Small intestine (tissue), 7 donors: ENCODE results near the gene NADK. TPM values are rescaled to one million over a fixed set of nuclear protein-coding genes. Genes with fewer than 3 reads are reported as not detected.

Experiments
- DNase-seq, 2 donors: peaks; one replicate each; pipeline versions ENCODE4 v3.0.0 to v3.0.0-alpha.2; 2013
- FAIRE-seq: peaks from 2 replicates; lab custom pipeline; 2012; peaks lifted over from hg19 to GRCh38; lab: Jason Lieb, UNC
- H3K27ac ChIP-seq, 3 donors: one replicate each; pipeline ENCODE4 v1.5.1; 2013; ENCODE audit warnings: low read length in 2 of 3, mild to moderate bottlenecking in 2 of 3, control low read depth in 1 of 3, inconsistent platforms in 1 of 3, low read depth in 1 of 3, moderate library complexity in 1 of 3
- H3K27me3 ChIP-seq, 3 donors: one replicate each; pipeline ENCODE4 v1.6.1; 2013; ENCODE audit warnings: low read length in 3 of 3, inconsistent platforms in 1 of 3; ENCODE audit not compliant: control insufficient read depth in 3 of 3, insufficient read depth in 3 of 3
- H3K36me3 ChIP-seq, 3 donors: one replicate each; pipeline ENCODE4 v1.6.1; 2013; ENCODE audit warnings: low read length in 3 of 3, inconsistent platforms in 1 of 3, low read depth in 1 of 3, mild to moderate bottlenecking in 1 of 3, moderate library complexity in 1 of 3; ENCODE audit not compliant: control insufficient read depth in 3 of 3, insufficient read depth in 2 of 3
- H3K4me1 ChIP-seq, 3 donors: one replicate each; pipeline ENCODE4 v1.6.1; 2013; ENCODE audit warnings: low read length in 2 of 3, inconsistent platforms in 1 of 3, low read depth in 1 of 3, mild to moderate bottlenecking in 1 of 3, moderate library complexity in 1 of 3; ENCODE audit not compliant: control insufficient read depth in 3 of 3, insufficient read depth in 2 of 3
- H3K4me3 ChIP-seq, 3 donors: one replicate each; pipeline ENCODE4 v1.5.1; 2013; ENCODE audit warnings: low read length in 3 of 3, control low read depth in 1 of 3, inconsistent platforms in 1 of 3, low read depth in 1 of 3, mild to moderate bottlenecking in 1 of 3, moderate library complexity in 1 of 3
- H3K9me3 ChIP-seq, 2 donors: one replicate each; pipeline ENCODE4 v1.6.1; 2013; ENCODE audit warnings: low read depth in 1 of 2, low read length in 1 of 2; ENCODE audit not compliant: control insufficient read depth in 2 of 2, insufficient read depth in 1 of 2
- WGBS, 3 donors: extraction: QIAGEN DNeasy Blood & Tissue Kit; methylation state at CpG; one replicate each; pipeline ENCODE4 v1.1.7; 2013; 5-methylcytosine and 5-hydroxymethylcytosine counted together
- polyA plus RNA-seq, 4 donors: library from polyadenylated mRNA; stranded (reverse) in 3 of 4; unstranded in 1 of 4; fragments of 200-250 nt in 3 of 4; fragments of 120-200 nt in 1 of 4; gene quantifications; one replicate each; pipeline versions ENCODE4 v1.2.1 to v1.2.3, GENCODE V29; 2013
- donor health status: healthy with polysubstance abuse.
- donor health status: control.
- donor health status: control.
- donor health status: Bipolar disorder and iron deficiency.
- donor health status: healthy.

NADK gene
- polyA plus RNA-seq, 4 donors, result 56.2 to 84.1 (median 68.9) TPM

DNA sequence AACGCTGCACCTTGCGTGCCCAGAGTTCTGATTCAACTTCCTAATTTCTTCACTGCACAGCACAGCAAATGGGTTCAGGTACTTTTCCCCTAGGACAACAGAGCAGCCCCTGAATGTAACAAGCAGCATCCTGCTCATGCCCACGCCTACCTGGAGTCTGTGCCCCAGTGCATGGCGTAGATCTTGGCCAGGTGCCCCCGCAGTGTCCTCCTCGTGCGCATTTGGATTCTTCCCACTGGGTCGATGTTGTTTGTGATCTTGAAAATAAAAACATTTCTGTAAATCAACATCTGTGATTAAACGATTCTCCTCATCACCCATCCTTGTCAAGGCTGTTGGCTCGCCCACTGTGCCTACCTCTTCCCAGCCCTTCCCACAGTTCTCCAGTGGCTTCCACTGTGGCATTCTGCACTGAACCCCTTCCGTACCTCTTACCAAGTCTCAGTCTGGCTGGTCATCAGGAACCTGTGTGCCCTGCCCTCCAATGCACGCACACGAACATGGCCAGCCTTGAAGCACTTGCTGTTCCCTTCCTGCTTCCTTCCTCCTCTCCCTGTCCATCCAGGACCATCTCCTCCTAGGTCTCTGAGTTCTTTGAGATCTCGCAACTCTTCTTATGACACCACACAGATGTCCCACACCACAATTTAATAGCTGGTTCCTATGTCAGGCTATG lies 37.5 kb upstream of the NADK start:
- Histone ChIP-seq H3K9me3 (no peaks in the 10 kb centered on the region), H3K4me1 (no peaks in the 10 kb centered on the region), H3K27me3 (no peaks in the 10 kb centered on the region), H3K4me3 (no peak overlapping the region), H3K36me3 (peaks cover 8 to 69% (median 19%) of the 10 kb centered on the region in 3 donors), H3K27ac (no peak overlapping the region)
- FAIRE-seq (no peak), DNase-seq (no peak)
- 92 to 96% (median 94%) methylated on average over 13 to 14 of the region's 14 CpGs for WGBS, 3 donors

DNA sequence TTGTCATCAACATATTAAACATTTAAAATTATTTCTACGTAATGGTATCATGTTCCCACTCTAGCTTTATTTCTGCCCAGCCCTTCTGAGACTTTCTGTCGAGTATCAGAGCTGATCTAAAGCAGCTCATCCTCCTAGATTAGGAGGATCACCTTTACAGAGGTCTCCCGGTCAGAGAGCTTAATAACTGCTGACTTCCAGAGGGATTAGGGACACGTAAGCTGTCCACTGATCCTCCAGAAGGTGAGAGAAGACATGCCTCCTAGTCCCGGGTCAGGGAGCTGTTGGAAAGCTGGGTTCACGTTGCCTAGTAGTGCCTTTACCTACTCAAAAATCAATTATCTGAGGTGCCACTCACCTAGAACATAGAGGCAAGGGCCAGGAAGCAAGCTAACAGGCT lies 31.2 kb upstream of the NADK start:
- Histone ChIP-seq H3K36me3 (peaks cover 11 to 76% (median 11%) of the 10 kb centered on the region in 3 donors), H3K27ac (no peak overlapping the region), H3K4me3 (no peak overlapping the region), H3K4me1 (no peaks in the 10 kb centered on the region), H3K9me3 (no peaks in the 10 kb centered on the region), H3K27me3 (no peaks in the 10 kb centered on the region)
- WGBS, 3 donors, result 91 to 93% (median 91%) methylated on average over 6 of the region's 6 CpGs
- no peak for DNase-seq
- FAIRE-seq, result no peak

DNA sequence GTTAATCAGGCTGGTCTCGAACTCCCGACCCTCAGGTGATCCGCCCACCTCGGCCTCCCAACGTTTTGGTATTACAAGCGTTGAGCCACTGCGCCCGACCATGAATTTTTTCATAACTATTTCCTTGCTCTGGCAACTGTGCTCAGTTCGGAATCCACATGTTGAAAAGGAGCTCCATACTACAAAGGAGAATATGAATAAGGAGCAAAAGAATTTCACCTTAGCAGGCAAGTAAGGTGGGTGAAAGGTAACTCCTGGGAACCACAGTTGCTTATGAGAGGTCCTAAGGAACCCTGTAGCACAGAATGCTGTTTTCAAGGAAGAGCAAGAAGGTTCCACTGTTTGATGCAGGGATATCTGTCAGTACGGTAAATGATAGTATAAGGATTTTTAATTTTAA lies 29.9 kb upstream of the NADK start:
- Histone ChIP-seq H3K27ac (no peak overlapping the region), H3K4me1 (no peaks in the 10 kb centered on the region), H3K27me3 (no peaks in the 10 kb centered on the region), H3K4me3 (no peak overlapping the region), H3K9me3 (no peaks in the 10 kb centered on the region), H3K36me3 (peaks cover 4 to 80% (median 16%) of the 10 kb centered on the region in 3 donors)
- no peak for FAIRE-seq
- 95 to 96% (median 95%) methylated on average over 10 of the region's 10 CpGs for WGBS, 3 donors
- DNase-seq, result no peak

DNA sequence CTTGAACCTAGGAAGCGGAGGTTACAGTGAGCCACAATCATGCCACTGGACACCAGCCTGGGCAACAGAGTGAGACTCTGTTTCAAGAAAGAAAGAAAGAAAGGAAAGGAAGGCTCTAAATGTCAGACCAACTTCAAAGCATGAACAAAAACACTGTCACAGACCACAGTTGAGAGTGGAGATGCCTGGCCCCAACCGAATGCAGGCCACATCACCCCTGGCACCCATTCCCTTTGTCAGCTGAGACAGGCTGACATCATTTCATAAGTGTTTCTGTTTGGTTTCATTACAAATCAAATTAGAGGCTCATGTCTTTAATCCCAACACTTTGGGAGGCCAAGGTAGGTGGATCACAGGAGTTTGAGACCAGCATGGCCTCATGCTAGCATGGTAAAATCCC lies 28.6 kb upstream of the NADK start:
- FAIRE-seq (no peak), DNase-seq (no peak)
- H3K36me3 ChIP-seq, result peaks cover 4 to 78% (median 14%) of the 10 kb centered on the region in 3 donors
- no peaks in the 10 kb centered on the region for H3K9me3 ChIP-seq
- H3K4me3 ChIP-seq, result no peak overlapping the region
- no peaks in the 10 kb centered on the region for H3K4me1 ChIP-seq
- 85 to 91% (median 86%) methylated on average over 2 of the region's 2 CpGs for WGBS, 3 donors
- H3K27ac ChIP-seq, result no peak overlapping the region
- no peaks in the 10 kb centered on the region for H3K27me3 ChIP-seq

DNA sequence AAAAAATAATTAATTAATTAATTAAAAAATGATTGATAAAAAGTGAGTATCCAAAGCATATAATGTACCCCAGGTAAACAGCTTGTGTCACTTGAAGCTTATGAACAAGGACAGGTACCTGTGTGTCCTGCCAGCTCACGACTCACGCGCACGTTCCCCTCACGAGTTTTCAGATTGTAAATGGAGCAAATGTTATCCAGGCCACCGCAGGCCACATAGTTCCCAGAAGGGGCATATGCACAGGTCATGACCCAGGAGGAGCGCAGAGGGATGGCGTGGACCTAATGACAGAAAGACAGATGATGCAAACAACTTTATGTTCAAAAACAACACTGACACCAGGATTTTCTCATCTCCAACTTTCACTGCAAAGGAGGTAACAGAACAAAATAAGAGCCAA lies 26.0 kb upstream of the NADK start:
- Histone ChIP-seq H3K4me3 (no peak overlapping the region), H3K36me3 (peaks cover 4 to 72% (median 18%) of the 10 kb centered on the region in 3 donors), H3K27me3 (no peaks in the 10 kb centered on the region), H3K4me1 (no peaks in the 10 kb centered on the region), H3K27ac (no peak overlapping the region), H3K9me3 (no peaks in the 10 kb centered on the region)
- WGBS, 3 donors, result 97 to 99% (median 98%) methylated on average over 8 of the region's 8 CpGs
- FAIRE-seq (no peak), DNase-seq (no peak)

DNA sequence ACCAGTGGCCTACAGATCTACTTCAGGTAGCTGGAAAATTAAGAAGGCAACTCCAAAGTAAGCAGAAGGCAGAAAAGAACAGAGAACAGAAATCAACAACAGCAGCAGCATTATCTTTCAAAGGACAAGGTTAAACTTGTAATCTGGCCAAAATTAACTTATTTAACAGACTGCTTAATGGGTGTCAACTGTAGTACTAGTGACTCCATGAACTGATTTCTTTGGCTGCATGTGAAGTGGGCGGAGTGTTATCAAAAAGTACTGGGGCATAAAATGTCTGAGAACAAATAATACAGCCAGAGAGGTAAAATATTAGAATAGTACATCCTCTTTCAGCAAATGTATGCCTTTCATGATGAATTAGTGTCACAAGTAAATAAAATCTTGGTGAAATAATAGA lies 24.6 kb upstream of the NADK start:
- H3K9me3 ChIP-seq, result no peaks in the 10 kb centered on the region
- peaks cover 4 to 76% (median 18%) of the 10 kb centered on the region in 3 donors for H3K36me3 ChIP-seq
- WGBS, 3 donors, result 69 to 96% (median 88%) methylated on average over 1 of the region's 1 CpG
- no peaks in the 10 kb centered on the region for H3K27me3 ChIP-seq
- no peak for FAIRE-seq
- peak in 1 of 2 donors; percentile 13 for DNase-seq
- H3K4me1 ChIP-seq, result no peaks in the 10 kb centered on the region
- H3K4me3 ChIP-seq, result no peak overlapping the region
- no peak overlapping the region for H3K27ac ChIP-seq

DNA sequence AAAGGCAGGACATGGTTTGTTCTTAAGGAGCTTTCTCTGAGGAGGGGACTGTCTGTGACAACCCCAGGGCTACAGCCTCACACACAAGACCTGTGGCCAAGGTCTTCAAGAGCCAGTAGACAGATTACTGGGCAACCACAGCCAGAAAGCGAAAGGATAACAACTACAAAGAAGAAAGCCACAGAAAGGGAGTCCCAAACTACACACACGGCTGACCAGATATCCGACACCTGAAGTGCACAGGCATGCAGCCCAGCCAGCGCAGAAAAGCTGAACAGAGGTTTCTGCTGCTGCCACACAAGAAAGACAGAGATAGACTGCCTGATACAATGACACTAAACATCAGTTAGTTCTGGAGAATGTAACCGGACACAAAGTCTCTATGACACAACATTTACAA lies 21.4 kb upstream of the NADK start:
- peaks cover 12 to 76% (median 27%) of the 10 kb centered on the region in 3 donors for H3K36me3 ChIP-seq
- WGBS, 3 donors, result 86 to 95% (median 87%) methylated on average over 5 of the region's 5 CpGs

DNA sequence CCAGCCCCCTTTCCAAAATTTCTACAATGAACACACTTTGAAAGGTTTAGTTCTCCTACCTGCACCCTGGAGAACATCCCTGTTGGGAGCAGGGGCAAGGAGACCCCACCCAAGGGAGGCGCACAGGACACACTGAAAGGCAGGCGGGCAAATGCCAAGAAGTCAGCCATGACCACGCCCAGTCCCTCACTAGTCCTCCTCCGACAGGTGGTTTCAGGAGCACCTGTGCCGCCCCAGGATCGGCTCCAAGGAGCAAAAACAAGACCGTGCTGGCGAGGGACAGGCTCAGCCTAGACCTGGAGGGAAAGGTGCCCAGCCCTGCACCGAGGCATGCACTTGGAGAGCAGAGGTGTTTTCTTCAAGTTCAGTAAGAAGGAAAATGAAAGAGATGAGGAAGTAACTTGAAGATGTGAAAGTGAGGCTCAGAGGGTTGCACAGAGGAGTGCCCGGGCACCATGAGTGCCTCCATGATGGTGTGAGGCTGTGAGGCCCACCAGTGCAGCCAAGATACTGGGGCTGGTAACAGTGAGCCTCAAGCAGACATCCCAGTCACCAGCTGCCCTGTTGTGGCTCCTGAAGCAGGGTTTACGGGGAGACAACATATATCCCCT lies 19.6 kb upstream of the NADK start:
- H3K27me3 ChIP-seq, result no peaks in the 10 kb centered on the region
- H3K4me3 ChIP-seq, result no peak overlapping the region
- no peak overlapping the region for H3K27ac ChIP-seq
- no peak for FAIRE-seq
- no peaks in the 10 kb centered on the region for H3K4me1 ChIP-seq
- peaks cover 14 to 79% (median 29%) of the 10 kb centered on the region in 3 donors for H3K36me3 ChIP-seq
- 37 to 79% (median 40%) methylated on average over 11 of the region's 11 CpGs for WGBS, 3 donors
- H3K9me3 ChIP-seq, result no peaks in the 10 kb centered on the region
- peak in 1 of 2 donors; percentile 37 for DNase-seq

More for the DNA sequence above, 21.4 kb upstream of the NADK start:
- no peaks in the 10 kb centered on the region for H3K4me1 ChIP-seq
- no peaks in the 10 kb centered on the region for H3K27me3 ChIP-seq
- no peak for DNase-seq
- no peak for FAIRE-seq
- no peak overlapping the region for H3K4me3 ChIP-seq
- no peak overlapping the region for H3K27ac ChIP-seq
- H3K9me3 ChIP-seq, result no peaks in the 10 kb centered on the region
